Neuronal stem cell (in vitro differentiated cells): ENCODE data around the gene PRM2.
"Not testable (repeated sequence)": the region's sequence is repeated elsewhere in the genome, so short reads cannot be mapped to it uniquely, and the experiment has no call there.

Experiments
- DNase-seq: peaks from one replicate; pipeline ENCODE4 v3.0.0-alpha.2; 2013; ENCODE audit warnings: low spot score
- H2AFZ ChIP-seq: one replicate; pipeline ENCODE4 v1.6.1; 2013; ENCODE audit warnings: mild to moderate bottlenecking, low read length, inconsistent platforms
- H2AK5ac ChIP-seq: 2 replicates; pipeline ENCODE4 v1.6.1; 2013; ENCODE audit warnings: low read depth, mild to moderate bottlenecking, inconsistent platforms, low read length, moderate library complexity, mixed read lengths
- H2BK120ac ChIP-seq: 2 replicates; pipeline ENCODE4 v1.6.1; 2013; ENCODE audit warnings: low read depth, mild to moderate bottlenecking, inconsistent platforms, low read length, moderate library complexity, mixed read lengths
- H2BK12ac ChIP-seq: one replicate; pipeline ENCODE4 v1.6.1; 2013; ENCODE audit warnings: low read length, inconsistent platforms
- H2BK15ac ChIP-seq: 2 replicates; pipeline ENCODE4 v1.6.1; 2013; ENCODE audit warnings: mild to moderate bottlenecking, low read length, inconsistent platforms, mixed read lengths
- H2BK5ac ChIP-seq: one replicate; pipeline ENCODE4 v1.6.1; 2013; ENCODE audit warnings: inconsistent platforms, mild to moderate bottlenecking, low read length, moderate library complexity
- H3K14ac ChIP-seq: one replicate; pipeline ENCODE4 v1.6.1; 2013; ENCODE audit warnings: low read length, inconsistent platforms
- H3K18ac ChIP-seq: 2 replicates; pipeline ENCODE4 v1.6.1; 2013; ENCODE audit warnings: low read length, inconsistent platforms
- H3K23ac ChIP-seq: 2 replicates; pipeline ENCODE4 v1.6.1; 2013; ENCODE audit warnings: low read depth, mild to moderate bottlenecking, mixed read lengths, low read length, inconsistent platforms; ENCODE audit not compliant: poor library complexity
- H3K27ac ChIP-seq: replicated peaks from 3 replicates; pipeline ENCODE4 v1.5.1; 2013; ENCODE audit warnings: low read length, inconsistent platforms
- H3K27me3 ChIP-seq, 3 experiments: 2 replicates each; pipeline ENCODE4 v1.6.1; 2013; ENCODE audit warnings: low read length in 3 of 3, mild to moderate bottlenecking in 2 of 3, inconsistent platforms in 1 of 3, low read depth in 1 of 3, mixed read lengths in 1 of 3, moderate library complexity in 1 of 3; ENCODE audit not compliant: control insufficient read depth in 3 of 3, insufficient read depth in 3 of 3
- H3K36me3 ChIP-seq, 2 donors: replicated peaks in 1 of 2; 2 replicates each; pipeline ENCODE4 v1.6.1; 2013; ENCODE audit warnings: low read length in 2 of 2; ENCODE audit not compliant: control insufficient read depth in 2 of 2, insufficient read depth in 2 of 2
- H3K4ac ChIP-seq: 2 replicates; pipeline ENCODE4 v1.6.1; 2013; ENCODE audit warnings: inconsistent platforms, mild to moderate bottlenecking, low read length, moderate library complexity
- H3K4me1 ChIP-seq, 2 donors: 1 replicate in 1 of 2; 2 replicates in 1 of 2; pipeline ENCODE4 v1.6.1; 2013; ENCODE audit warnings: low read length in 2 of 2, low read depth in 1 of 2; ENCODE audit not compliant: control insufficient read depth in 2 of 2, insufficient read depth in 1 of 2
- H3K4me2 ChIP-seq: one replicate; pipeline ENCODE4 v1.6.1; 2013; ENCODE audit warnings: mild to moderate bottlenecking, low read length, inconsistent platforms; ENCODE audit not compliant: insufficient read depth, poor library complexity, severe bottlenecking
- H3K4me3 ChIP-seq, 2 donors: 2 replicates each; pipeline ENCODE4 v1.5.1; 2013; ENCODE audit warnings: low read length in 2 of 2, mild to moderate bottlenecking in 2 of 2, inconsistent platforms in 1 of 2, moderate library complexity in 1 of 2
- H3K79me1 ChIP-seq: one replicate; pipeline ENCODE4 v1.6.1; 2013; ENCODE audit warnings: low read depth, mild to moderate bottlenecking, inconsistent platforms, low read length, moderate library complexity
- H3K9ac ChIP-seq: one replicate; pipeline ENCODE4 v1.6.1; 2013; ENCODE audit warnings: mild to moderate bottlenecking, low read depth, low read length, inconsistent platforms; ENCODE audit not compliant: poor library complexity
- H3K9me3 ChIP-seq, 2 donors: replicated peaks in 1 of 2; 2 replicates each; pipeline versions ENCODE3 to v1.6.1; 2013; ENCODE audit warnings: low read length in 2 of 2, mild to moderate bottlenecking in 2 of 2, inconsistent platforms in 1 of 2, low read depth in 1 of 2, mixed read lengths in 1 of 2, moderate library complexity in 1 of 2; ENCODE audit not compliant: control insufficient read depth in 2 of 2, insufficient read depth in 1 of 2
- H4K8ac ChIP-seq: one replicate; pipeline ENCODE4 v1.6.1; 2013; ENCODE audit warnings: low read depth, mild to moderate bottlenecking, inconsistent platforms, low read length, moderate library complexity
- H4K91ac ChIP-seq: one replicate; pipeline ENCODE4 v1.6.1; 2013; ENCODE audit warnings: low read length, low read depth, mild to moderate bottlenecking, inconsistent platforms; ENCODE audit not compliant: poor library complexity
- WGBS, 2 donors: extraction: QIAGEN DNeasy Blood & Tissue Kit; methylation state at CpG; one replicate each; pipeline ENCODE4 v1.1.7; 2013; ENCODE audit warnings: missing lambda C conversion rate in 2 of 2, mixed read lengths in 1 of 2; ENCODE audit not compliant: insufficient read length in 2 of 2, insufficient replicate concordance in 1 of 2; ENCODE audit errors: extremely low coverage in 2 of 2; 5-methylcytosine and 5-hydroxymethylcytosine counted together

The PRM2 gene

GRCh38 chr16:11301645-11302501 is 25.6 kb upstream of the PRM2 start:
- H4K91ac ChIP-seq = no peak overlapping the region
- no peak overlapping the region for H2AFZ ChIP-seq
- H3K4me2 ChIP-seq = no peak overlapping the region
- H2BK15ac ChIP-seq = no peak overlapping the region
- H2BK12ac ChIP-seq = no peak overlapping the region
- no peak overlapping the region for H2BK5ac ChIP-seq
- no peak overlapping the region for H3K14ac ChIP-seq
- no peak overlapping the region for H3K23ac ChIP-seq
- peaks cover 2 to 11% of the 10 kb centered on the region in 2 donors for H3K4me1 ChIP-seq
- no peaks in the 10 kb centered on the region for H3K27me3 ChIP-seq
- H2AK5ac ChIP-seq = no peak overlapping the region
- H2BK120ac ChIP-seq = no peak overlapping the region
- no peaks in the 10 kb centered on the region for H3K36me3 ChIP-seq
- no peak overlapping the region for H3K18ac ChIP-seq
- H3K27ac ChIP-seq = no peak overlapping the region
- H3K4me3 ChIP-seq = no peak overlapping the region
- H4K8ac ChIP-seq = no peak overlapping the region
- no peak for DNase-seq
- no peaks in the 10 kb centered on the region for H3K9me3 ChIP-seq
- no peak overlapping the region for H3K9ac ChIP-seq
- WGBS, 2 donors = no CpG with 5 or more reads among the region's 4 CpGs
- H3K4ac ChIP-seq = no peak overlapping the region
- no peaks in the 10 kb centered on the region for H3K79me1 ChIP-seq

DNA sequence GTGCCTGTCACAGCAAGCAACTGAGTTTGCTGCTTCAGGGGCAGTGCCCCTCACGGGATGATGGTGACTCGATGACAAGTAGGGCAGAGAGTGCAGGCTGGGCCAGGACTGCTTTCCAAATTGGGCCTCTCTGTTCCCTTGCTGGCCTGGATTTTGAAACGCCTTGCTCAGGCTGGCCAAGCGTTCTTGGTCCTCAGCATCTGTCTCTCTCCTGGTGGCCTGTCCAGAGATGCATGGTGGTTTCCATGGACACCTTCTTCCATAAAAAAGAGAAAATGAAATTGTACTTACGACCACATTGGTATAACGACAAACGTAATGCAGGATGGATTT is 24.2 kb upstream of the PRM2 start:
- Histone ChIP-seq H3K23ac (no peak overlapping the region), H3K4me3 (no peak overlapping the region), H2BK12ac (no peak overlapping the region), H3K9me3 (no peaks in the 10 kb centered on the region), H2AFZ (no peak overlapping the region), H3K36me3 (no peaks in the 10 kb centered on the region), H2BK15ac (no peak overlapping the region), H2BK5ac (no peak overlapping the region), H2AK5ac (no peak overlapping the region), H4K91ac (no peak overlapping the region), H4K8ac (no peak overlapping the region), H3K18ac (no peak overlapping the region), H3K4me2 (no peak overlapping the region), H3K79me1 (no peaks in the 10 kb centered on the region), H3K27me3 (no peaks in the 10 kb centered on the region), H3K27ac (no peak overlapping the region), H3K4me1 (peaks cover 2 to 16% of the 10 kb centered on the region in 2 donors), H3K4ac (no peak overlapping the region), H3K9ac (no peak overlapping the region), H2BK120ac (no peak overlapping the region), H3K14ac (no peak overlapping the region)
- WGBS, 2 donors = no CpG with 5 or more reads among the region's 7 CpGs
- no peak for DNase-seq

DNA sequence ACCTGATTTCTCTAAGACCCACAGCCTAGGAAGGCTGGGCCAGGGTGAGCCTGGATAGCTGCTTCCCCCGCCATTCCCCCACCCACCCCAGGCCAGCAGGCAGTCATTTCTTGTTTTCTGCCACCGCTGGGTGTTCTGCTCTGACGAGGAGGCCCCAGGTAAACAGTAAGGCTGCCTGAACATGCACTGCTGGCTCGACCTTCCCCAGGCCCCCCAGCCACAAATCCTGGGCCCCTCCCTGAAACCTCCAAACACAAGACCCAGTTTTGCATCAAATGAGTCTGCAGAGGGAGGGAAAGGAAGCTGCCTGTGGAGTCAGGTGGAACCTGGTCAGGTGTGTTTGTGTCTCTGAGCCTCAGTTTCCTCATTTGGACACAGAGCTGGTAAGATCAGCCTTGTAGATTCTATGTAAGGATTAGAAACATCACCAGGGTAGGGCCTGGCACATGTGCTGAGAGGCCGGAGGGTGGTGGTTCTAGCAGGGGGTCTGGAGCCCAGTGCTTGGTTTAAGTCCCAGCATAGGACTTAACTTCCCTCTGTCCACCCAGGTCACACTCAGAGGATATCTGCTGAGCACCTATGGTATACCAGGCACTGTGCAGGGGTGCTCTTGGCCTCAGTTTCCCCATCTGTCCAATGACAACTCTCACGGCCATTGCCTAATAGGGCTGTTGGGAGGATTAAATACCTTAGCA is 23.7 kb upstream of the PRM2 start:
- no peak overlapping the region for H4K8ac ChIP-seq
- no peak for DNase-seq
- no peak overlapping the region for H4K91ac ChIP-seq
- H3K18ac ChIP-seq = no peak overlapping the region
- no peaks in the 10 kb centered on the region for H3K36me3 ChIP-seq
- H3K27ac ChIP-seq = no peak overlapping the region
- WGBS, 2 donors = no CpG with 5 or more reads among the region's 6 CpGs
- H3K4me2 ChIP-seq = no peak overlapping the region
- H2BK15ac ChIP-seq = no peak overlapping the region
- H2BK12ac ChIP-seq = no peak overlapping the region
- no peak overlapping the region for H2AFZ ChIP-seq
- no peak overlapping the region for H2BK5ac ChIP-seq
- no peaks in the 10 kb centered on the region for H3K79me1 ChIP-seq
- no peak overlapping the region for H3K23ac ChIP-seq
- no peak overlapping the region for H3K4me3 ChIP-seq
- H2AK5ac ChIP-seq = no peak overlapping the region
- no peaks in the 10 kb centered on the region for H3K27me3 ChIP-seq
- no peak overlapping the region for H3K4ac ChIP-seq
- no peak overlapping the region for H2BK120ac ChIP-seq
- no peaks in the 10 kb centered on the region for H3K9me3 ChIP-seq
- H3K9ac ChIP-seq = no peak overlapping the region
- H3K14ac ChIP-seq = no peak overlapping the region
- H3K4me1 ChIP-seq = peaks cover 2 to 16% of the 10 kb centered on the region in 2 donors

DNA sequence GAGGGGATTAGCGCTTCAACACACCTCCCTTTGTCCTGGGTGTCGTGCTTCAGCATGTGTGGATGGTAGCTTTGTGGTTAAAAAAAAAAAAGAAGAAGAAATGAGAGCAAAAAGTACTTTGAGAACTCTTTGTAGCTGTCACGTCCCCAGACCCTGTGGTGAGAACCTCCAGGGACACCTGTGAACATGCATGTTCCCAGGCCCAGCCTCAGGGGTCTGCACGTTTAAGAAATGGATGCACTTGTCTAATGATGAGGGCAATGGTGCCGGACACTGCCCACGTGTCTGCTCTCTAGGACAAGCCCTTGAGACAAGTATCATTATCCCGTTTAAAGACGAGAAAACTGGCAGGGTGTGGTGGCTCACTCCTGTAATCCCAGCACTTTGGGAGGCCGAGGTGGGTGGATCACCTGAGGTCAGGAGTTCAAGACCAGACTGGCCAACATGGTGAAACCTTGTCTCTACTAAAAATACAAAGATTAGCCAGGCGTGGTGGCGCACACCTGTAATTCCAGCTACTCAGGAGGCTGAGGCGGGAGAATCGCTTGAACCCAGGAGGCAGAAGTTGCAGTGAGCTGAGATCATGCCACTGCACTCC is 22.8 kb upstream of the PRM2 start:
- DNase-seq, H2BK15ac ChIP-seq, H3K36me3 ChIP-seq, H2AFZ ChIP-seq, H3K23ac ChIP-seq, H3K4me3 ChIP-seq, H3K18ac ChIP-seq, H2AK5ac ChIP-seq, H3K27me3 ChIP-seq, H4K91ac ChIP-seq, H3K14ac ChIP-seq, H3K9ac ChIP-seq, H3K4me2 ChIP-seq, H2BK120ac ChIP-seq, H3K79me1 ChIP-seq, H2BK12ac ChIP-seq, H4K8ac ChIP-seq, H3K4ac ChIP-seq, H2BK5ac ChIP-seq, H3K9me3 ChIP-seq, H3K27ac ChIP-seq: not testable (repeated sequence)
- peaks cover 2 to 16% of the 10 kb centered on the region in 2 donors for H3K4me1 ChIP-seq
- no CpG with 5 or more reads among the region's 13 CpGs for WGBS, 2 donors
